Non-pigmented ciliary epithelial cell (primary cell): ENCODE results near the gene TBL1X.
"Not testable (repeated sequence)": the region's sequence is repeated elsewhere in the genome, so short reads cannot be mapped to it uniquely, and the experiment has no call there.

ENCODE experiments used
- DNase-seq: peaks from one replicate; pipeline ENCODE4 v3.0.0-alpha.2; 2010; ENCODE audit warnings: low read depth

TBL1X gene

GRCh38 chrX:9765737-9766097 is 300.9 kb downstream of the TBL1X start, which contains the start of gene GPR143:
Gene GPR143 (minus strand): TSS chrX:9765847. CDS start chrX:9765817, 30 bp downstream.
- DNase-seq: no peak

DNA sequence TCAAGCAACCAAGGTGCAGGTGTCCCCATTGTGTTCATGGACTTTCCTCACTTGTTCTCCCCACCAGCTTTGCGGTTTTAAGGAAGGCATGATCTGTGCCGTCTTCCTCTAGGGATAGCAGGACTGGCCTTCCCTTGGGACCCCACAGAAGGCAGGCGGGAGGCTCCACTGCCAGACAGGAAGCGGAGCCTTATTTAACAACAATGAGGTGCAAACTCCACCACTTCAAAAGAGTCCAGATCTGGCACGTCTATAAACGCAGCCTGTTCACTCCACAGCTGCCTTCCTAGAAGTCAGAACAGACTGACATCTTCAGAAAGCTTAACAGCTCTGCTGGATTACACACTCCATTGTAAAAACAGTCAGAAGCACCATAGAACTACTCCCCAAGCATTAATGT is 302.5 kb downstream of the TBL1X start:
- no peak for DNase-seq

GRCh38 chrX:9768321-9768839 is 303.5 kb downstream of the TBL1X start:
- not testable (repeated sequence) for DNase-seq

DNA sequence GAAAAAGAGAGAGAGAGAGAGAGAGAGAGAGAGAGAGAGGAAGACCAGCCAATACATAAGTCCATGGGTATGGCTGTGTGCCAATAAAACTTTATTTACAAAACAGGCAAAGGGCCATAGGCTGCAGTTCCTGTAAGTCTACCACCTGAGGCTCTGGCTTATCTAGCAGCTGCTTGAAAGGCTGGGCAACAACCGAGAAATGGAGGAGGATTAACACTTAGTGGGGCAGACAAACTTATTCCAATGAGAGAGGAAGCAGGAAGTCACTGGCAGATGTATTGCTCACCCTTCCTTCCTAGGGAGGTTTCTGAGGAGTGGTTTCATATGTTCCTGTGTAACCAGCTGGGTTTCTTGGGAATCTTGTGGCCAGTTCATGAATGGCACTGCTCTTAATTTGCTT is 305.5 kb downstream of the TBL1X start:
- DNase-seq: no peak

DNA sequence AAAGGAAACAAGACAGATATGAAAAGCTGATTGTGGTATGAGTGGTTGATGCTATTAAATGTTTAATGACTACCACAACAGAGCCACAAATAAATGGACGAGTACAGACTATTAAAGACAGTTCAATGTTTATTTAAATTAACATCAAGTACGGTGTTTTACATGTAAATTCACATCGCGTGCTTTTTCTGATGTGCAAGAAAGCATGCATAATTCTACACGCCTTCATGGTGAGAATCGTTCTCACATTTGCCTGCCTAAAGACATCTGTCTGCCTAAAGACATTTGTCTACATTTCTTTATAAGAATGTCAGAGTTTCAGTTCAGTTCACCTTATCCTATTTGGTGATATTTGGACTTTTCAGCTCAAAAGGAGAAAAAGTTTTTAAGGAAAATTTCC is 308.1 kb downstream of the TBL1X start:
- no peak for DNase-seq

DNA sequence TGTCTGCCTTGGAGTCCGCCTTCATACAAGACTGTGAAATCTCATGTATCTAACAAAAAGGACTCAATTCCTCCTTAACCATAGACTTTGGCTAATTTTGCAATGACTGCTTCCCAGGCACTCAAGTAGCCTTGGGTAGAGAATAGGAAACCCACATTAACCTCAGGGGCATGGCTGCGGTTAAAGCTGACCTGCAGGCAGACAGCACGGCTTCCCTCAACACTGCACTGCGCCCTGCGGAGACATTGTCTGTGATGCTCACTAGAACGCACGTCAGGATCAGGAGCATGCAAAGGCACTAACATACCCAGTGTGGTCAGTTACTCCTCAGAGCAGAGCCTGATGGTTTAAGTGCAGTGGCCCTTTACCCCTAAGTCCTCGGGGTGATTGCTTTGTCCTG is 311.1 kb downstream of the TBL1X start:
- no peak for DNase-seq

DNA sequence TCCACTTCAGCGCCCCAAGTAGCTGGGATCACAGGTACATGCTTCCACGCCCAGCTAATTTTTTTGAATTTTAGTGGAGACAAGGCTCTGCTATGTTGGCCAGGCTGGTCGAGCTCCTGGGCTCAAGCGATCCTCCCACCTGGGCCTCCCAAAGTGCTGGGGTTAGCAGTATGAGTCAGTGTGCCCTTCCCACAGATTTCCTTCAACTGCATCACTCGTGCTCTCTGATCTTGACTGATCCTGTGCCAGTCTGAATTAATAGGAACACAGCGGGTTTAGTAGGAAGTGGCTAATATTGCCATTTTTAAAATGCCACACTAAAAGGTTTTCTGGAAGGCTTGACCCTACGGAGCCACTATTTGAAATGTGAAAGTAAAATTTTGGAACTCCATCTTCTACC is 317.1 kb downstream of the TBL1X start:
- no peak for DNase-seq

GRCh38 chrX:9784332-9784731 is 319.5 kb downstream of the TBL1X start:
- no peak for DNase-seq

DNA sequence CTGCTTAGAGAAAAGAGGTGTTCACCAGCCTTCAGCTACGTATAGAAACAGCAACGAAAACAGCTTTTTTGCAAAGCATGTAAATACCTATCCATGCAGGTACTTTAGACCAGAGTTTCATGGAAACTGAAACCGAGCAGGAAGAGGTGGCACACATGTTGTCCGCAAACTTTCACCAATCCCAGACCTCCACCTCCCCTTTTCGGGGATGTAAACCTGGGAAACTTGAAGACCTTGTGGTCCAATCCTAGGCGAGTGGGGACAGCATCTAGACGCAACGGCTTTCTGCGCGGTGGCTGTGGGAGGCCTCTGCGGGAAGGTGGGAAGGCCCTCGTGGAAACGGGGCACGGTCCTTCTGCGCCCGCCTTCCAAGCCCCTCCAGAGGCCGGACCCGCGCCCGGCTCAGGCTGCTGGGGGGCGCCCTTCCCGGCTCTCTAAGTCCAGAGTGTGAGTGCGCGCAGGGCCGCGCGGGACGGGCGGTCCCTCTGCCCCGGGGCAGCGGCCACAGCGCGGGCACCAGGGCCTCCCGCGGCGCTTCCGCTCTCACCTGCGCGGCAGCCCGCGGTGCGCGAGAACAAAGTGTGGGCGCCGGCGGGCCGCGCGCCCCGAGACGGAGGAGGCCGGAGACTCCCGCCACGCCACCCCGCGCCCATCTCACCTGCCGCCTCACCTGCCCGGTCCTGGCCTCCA is 320.5 kb downstream of the TBL1X start:
- DNase-seq: no peak

GRCh38 chrX:9785944-9786797 is 321.3 kb downstream of the TBL1X start, which contains the start of gene SHROOM2:
Gene SHROOM2 (plus strand): TSS chrX:9786429. CDS start chrX:9786546, 117 bp downstream.
- no peak for DNase-seq

DNA sequence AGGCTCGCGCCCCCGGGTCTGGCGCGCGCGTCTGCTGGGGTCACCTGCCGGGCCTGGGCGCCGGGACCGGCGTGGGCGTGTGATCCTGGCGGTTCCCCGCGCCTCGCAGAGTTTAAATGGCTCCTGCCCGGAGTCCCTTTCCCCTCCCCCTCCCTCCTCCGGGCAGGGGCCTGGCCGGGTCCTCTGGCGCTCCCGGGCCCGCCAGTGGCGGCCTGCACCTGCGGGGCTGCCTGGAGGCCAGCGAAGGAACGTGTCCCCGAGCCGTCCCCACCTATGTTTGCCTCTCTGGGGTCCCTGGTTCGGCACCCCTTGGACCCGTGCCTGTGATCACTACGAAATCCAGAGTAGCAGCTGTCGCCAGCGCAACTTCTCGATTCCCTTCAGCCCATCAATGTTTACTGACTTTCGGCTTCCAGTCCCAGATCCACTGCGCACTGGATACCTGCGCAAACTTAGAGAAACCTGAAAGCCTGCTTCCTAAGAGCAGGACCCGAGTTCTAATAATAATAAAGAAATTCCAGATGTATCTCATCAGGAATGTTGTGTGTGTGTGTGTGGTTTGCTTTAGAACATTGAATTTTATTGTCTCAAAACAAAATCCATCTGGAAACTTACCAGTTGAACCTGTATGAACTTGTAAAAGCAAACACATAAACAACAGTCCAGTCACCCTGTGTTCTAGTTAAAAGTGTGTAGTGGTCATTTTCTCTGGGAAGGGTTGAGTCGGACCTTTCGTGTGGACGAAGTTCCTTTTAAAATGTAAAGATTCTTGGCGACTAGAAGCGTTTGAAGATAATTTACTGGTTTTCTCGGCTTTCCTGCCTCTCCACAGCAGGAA is 322.2 kb downstream of the TBL1X start:
- no peak for DNase-seq

DNA sequence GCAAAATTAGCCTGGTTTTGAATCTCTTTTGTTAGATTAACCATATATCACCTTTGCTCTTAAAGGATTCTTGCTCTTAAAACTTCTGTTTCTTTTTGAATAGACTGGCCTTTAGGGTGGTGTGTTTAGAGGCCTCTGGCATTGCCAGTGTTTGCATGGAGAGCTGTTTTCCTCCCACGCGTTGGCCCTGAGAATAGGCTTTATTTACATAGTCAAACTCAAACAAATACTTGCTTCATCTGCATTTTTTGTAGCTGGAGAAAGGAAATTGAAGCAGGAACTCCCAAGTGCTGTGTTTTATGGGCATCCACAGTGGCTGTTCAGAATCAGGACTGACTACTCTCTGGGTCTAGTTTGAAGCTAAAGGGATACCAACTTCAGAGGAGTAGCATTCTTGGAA is 324.1 kb downstream of the TBL1X start:
- DNase-seq: no peak

DNA sequence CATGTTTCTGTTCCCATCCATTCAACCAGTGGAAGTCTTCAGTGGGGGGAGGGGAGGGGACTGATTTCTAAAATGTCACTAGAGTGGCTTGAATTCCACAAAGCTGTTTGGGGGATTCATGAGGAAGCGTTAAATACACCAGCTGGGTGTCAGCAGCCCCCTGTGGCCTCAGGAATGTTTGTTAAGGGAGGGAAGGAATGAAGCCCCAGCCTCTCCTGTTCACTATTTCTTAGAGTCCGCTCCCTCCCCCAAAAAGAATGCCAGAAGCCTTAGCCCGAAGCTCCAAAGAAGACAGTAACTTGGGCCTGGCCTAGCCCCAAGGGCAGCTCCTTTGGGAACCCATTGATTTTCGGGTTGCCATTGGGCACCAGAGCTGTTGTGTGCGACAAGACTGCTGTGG is 324.7 kb downstream of the TBL1X start:
- no peak for DNase-seq
